Measurements from ENCODE around the gene C9orf85.
"Not testable (repeated sequence)": the region's sequence is repeated elsewhere in the genome, so short reads cannot be mapped to it uniquely, and the experiment has no call there.

C9orf85 gene

GRCh38 chr9:71911061-71911907 is at the start of gene C9orf85, which contains the start of gene ABHD17B:
Gene C9orf85 (plus strand): TSS chr9:71911639. CDS start chr9:71911735, 96 bp downstream.
Gene ABHD17B (minus strand): TSS chr9:71911193. CDS start chr9:71875080, 36,113 bp downstream.
- DNase-seq, result peak; percentile 95 to 100 (median 99)

GRCh38 chr9:71863631-71864030 is 47.8 kb upstream of the C9orf85 start:
- no peak for DNase-seq

GRCh38 chr9:71875345-71875744 is 36.1 kb upstream of the C9orf85 start:
- no peak for DNase-seq

GRCh38 chr9:71876106-71876505 is 35.3 kb upstream of the C9orf85 start:
- no peak for DNase-seq

DNA sequence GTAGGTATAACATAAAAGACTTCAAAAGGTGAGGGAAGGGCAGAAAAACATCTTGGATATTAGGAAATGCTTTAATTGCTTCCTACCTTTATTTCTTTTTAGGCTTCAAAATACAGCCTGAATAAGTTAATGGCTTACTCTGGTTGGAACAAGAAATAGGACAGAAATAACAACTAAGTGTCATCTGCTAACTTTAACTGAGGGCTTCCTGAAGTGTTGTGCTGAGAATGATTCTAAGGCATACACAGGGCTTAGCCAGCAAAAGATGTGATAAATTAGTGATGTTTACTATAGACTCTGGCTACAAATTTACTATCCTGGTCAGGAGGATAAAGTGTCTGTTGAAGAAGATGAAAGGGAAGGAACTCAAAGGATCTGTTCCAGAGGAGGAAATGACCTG is 34.6 kb upstream of the C9orf85 start:
- no peak for DNase-seq

- DNase-seq, result no peak
These were observed 32.8 kb upstream of the C9orf85 start for GRCh38 chr9:71878327-71879274.

DNA sequence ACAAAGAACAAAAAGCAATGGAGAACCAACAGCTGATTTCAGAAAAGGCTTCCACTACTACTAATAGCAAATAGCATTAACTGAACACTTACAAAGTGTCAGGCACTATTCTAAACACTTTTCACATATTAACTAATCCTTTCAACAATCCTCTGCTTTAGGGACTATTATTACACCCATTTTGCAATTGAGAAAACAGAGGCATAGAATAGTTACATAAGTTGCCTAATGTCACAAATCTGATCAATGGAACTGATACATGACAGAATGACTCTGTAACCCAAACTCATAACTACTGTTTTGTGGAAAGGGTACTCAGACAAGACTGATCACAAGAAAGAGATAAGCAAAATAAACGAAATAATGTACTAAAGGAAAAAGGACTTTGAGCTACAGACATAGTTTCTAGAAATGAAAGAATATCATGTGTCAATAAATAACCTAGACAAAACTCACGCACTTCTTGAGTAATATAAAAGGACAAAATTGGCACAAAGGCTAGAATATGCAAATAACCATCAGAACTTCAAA is 31.7 kb upstream of the C9orf85 start:
- DNase-seq, result no peak

DNA sequence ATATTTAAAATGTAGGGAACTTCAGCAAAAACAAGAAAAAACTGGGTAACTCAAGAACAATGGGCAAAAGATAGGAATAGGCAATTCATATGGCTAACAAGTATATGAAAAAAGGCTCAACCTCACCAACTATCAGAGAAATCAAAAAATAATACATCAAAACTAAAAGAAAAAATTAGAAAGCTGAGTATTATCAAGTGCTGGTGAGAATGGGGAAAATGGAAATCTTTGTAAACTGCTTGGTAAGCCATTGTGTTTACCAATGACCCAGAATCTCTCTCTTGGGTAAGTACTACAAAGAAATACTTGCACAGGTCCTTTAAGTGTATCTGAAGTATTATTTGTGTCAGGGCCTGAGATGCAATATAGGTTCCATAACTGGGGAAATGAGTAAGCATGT is 27.4 kb upstream of the C9orf85 start:
- DNase-seq, result no peak

DNA sequence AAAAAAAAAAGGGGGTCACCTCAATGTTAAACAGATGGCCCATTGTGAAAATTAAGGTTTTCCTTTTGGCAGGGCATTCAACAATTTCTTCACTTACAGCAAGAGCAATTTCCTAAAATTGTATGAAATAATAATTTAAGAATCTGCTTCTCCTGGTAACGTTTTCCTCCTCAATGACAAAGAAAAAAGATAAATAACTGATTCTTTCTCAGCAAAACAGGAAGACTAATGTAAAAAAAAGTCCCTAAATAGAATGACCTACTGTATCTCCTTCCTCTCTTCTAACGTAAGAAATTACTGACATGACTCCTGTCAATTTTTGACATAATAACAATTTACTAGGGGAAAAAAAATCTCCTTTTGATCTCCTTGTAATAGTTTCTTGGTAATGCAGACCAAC is 26.0 kb upstream of the C9orf85 start:
- no peak for DNase-seq

- no peak for DNase-seq
These were observed 25.4 kb upstream of the C9orf85 start for GRCh38 chr9:71886015-71886414.

- DNase-seq, result no peak
These were observed 24.9 kb upstream of the C9orf85 start for GRCh38 chr9:71886541-71886940.

- DNase-seq, result no peak
These were observed 24.1 kb upstream of the C9orf85 start for GRCh38 chr9:71887362-71887761.

DNA sequence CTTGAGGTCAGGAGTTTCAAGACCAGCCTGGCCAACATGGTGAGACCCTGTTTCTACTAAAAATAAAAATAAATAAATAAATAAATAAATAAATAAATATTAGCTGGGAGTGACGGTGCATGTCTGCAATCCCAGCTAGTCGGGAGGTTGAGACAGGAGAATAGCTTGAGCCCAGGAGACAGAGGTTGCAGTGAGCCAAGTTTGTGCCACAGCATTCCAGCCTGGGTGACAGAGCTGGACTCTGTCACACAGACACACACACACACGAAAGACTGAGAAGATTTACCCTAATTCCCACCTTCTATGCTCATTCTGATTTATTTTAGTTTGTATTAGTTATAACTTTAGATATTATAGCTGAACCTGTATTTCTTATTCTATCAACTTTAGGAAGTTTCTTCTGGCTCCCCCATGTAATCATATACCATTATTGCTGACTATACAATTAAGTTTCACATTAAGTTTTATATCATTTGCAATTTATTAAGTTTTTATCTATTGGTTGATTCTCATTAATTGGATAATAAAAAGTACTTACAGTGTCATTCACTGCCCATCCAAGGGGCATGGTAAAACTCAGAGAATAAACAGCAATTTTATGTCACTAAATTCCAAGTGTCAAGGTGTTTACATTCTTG is 21.3 kb upstream of the C9orf85 start:
- DNase-seq, result no peak

DNA sequence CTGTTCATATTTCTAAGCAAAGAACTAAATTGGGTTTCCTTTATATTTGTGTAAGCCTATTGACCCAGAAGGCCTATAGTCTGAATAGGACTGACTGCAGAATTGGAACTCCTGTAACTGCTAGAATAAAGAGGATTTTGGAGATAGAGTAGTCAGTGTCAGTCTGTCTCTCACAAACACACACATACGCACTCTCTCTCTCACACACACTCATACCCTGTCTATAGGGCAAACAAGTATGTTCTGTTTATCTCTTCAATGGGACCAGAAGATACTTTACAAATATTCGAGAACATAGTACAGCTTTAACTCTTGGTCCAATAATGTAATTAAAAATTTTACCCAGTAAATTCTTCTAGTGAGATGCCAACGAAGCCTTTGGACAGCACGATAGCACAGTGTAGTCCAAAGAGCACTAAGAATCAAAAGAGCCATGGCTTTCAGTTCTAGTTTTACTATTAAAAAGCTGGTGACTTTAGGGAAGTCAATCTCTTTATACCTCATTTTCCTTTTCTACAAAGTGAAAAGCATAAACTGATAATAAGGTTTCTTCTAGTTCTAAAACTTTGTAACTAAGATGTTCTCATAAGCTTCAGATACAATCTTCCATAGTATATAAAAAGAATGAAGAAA is 19.8 kb upstream of the C9orf85 start:
- no peak for DNase-seq

- DNase-seq, result no peak
These were observed 16.3 kb upstream of the C9orf85 start for GRCh38 chr9:71895117-71895516.

GRCh38 chr9:71895955-71896354 is 15.5 kb upstream of the C9orf85 start:
- DNase-seq, result no peak

GRCh38 chr9:71896761-71897160 is 14.7 kb upstream of the C9orf85 start:
- no peak for DNase-seq

DNA sequence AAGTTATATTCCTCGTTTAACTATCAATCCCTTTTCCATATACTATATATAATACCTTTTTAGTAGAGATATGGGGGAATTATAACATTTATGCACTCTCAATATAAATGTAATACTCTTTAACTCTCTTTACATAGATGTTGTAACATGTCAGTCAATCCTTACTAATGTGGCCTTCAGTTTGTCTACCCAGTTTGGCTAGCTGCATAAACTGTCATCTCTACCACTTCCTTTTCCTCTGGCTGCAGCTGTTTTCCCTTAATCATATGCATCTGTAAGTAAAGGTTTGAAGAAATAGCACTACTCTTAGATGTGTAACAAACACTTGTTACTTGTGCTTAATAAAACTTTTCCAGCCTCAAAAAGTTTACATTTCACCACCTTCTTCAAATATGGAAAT is 13.9 kb upstream of the C9orf85 start:
- no peak for DNase-seq

GRCh38 chr9:71898756-71899155 is 12.7 kb upstream of the C9orf85 start:
- DNase-seq, result not testable (repeated sequence)

GRCh38 chr9:71901695-71902597 is 9.5 kb upstream of the C9orf85 start:
- no peak for DNase-seq
